ENCODE measurements around the gene UNC80. TPM values are rescaled to one million over a fixed set of nuclear protein-coding genes. Genes with fewer than 3 reads are reported as not detected.

The UNC80 gene
- polyA plus RNA-seq, 1 donor (not counting 4 experiments of a cell fraction or from before 2014, with no cell fraction given) = 0.13 TPM

GRCh38 chr2:209787416-209787815 lies 15.8 kb downstream of the UNC80 start:
- Histone ChIP-seq H2AFZ (ENCODE audit: control insufficient read depth, low read length) (no peak overlapping the region), H3K79me2 (ENCODE audit: control insufficient read depth, insufficient read depth, low read length) (no peaks in the 10 kb centered on the region), H3K9me3 (ENCODE audit: control insufficient read depth, low read depth, low read length) (no peaks in the 10 kb centered on the region), H3K27ac (ENCODE audit: control insufficient read depth, insufficient read depth, low read length) (no peak overlapping the region), H3K4me2 (ENCODE audit: control insufficient read depth, extremely low read depth, insufficient read depth, low read depth, low read length) (no peak overlapping the region), H3K9ac (ENCODE audit: control insufficient read depth, extremely low read depth, insufficient read depth, low read length) (no peak overlapping the region), H3K4me1 (ENCODE audit: control insufficient read depth, extremely low read depth, insufficient read depth, low read length) (no peaks in the 10 kb centered on the region), H3K36me3 (ENCODE audit: control insufficient read depth in 2 of 2, extremely low read depth in 1 of 2, insufficient read depth in 2 of 2, low read length in 2 of 2) (no peaks in the 10 kb centered on the region), H3K4me3 (ENCODE audit: control insufficient read depth in 2 of 3, extremely low read depth in 1 of 3, insufficient read depth in 2 of 3, low read depth in 1 of 3, low read length in 3 of 3) (no peak overlapping the region), H4K20me1 (ENCODE audit: control insufficient read depth, extremely low read depth, insufficient read depth, low read length) (no peaks in the 10 kb centered on the region), H3K27me3 (ENCODE audit: control insufficient read depth, extremely low read depth, insufficient read depth, low read length) (peaks cover 2% of the 10 kb centered on the region), H3K9me1 (ENCODE audit: control insufficient read depth, extremely low read depth, insufficient read depth, low read length) (no peaks in the 10 kb centered on the region)
- no peak for FAIRE-seq
- DNase-seq (ENCODE audit: low read depth, low spot score) = no peak
- no peak for TF ChIP-seq EZH2 (IDR thresholded peaks at IDR 0.05; ENCODE audit: low read length)
- TF ChIP-seq CTCF (optimal IDR thresholded peaks at IDR 0.05 in 1 of 3, IDR thresholded peaks at IDR 0.05 in 1 of 3, conservative IDR thresholded peaks at IDR 0.05 in 1 of 3; ENCODE audit: extremely low read depth in 1 of 3, insufficient read depth in 2 of 3, low read length in 3 of 3) = no peak
- dilution Hi-C loops (cut with MboI; ENCODE audit: extremely low pct_ligation_motif_present, low sequenced_read_pairs) = no loop called here

DNA sequence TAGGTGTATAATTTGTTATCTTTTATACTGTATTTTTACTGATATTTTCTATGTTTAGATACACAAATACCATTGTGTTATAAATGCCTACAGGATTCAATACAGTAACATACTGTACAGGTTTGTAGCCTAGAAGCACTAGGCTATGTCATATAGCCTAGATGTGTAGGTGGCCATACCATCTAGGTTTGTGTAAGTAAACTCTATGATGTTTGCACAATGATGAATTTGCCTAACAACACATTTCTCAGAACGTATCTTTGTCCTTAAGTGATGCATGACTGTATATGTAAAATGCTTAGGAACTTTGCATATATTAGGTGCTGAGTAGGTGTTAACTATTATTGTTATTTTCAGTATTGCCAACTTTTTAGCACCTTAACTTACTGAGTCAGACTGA lies 17.3 kb downstream of the UNC80 start:
- Histone ChIP-seq H3K4me3 (ENCODE audit: control insufficient read depth in 2 of 3, extremely low read depth in 1 of 3, insufficient read depth in 2 of 3, low read depth in 1 of 3, low read length in 3 of 3) (no peak overlapping the region), H3K27me3 (ENCODE audit: control insufficient read depth, extremely low read depth, insufficient read depth, low read length) (peaks cover 2% of the 10 kb centered on the region), H4K20me1 (ENCODE audit: control insufficient read depth, extremely low read depth, insufficient read depth, low read length) (no peaks in the 10 kb centered on the region), H3K4me1 (ENCODE audit: control insufficient read depth, extremely low read depth, insufficient read depth, low read length) (no peaks in the 10 kb centered on the region), H3K4me2 (ENCODE audit: control insufficient read depth, extremely low read depth, insufficient read depth, low read depth, low read length) (no peak overlapping the region), H2AFZ (ENCODE audit: control insufficient read depth, low read length) (no peak overlapping the region), H3K27ac (ENCODE audit: control insufficient read depth, insufficient read depth, low read length) (no peak overlapping the region), H3K36me3 (ENCODE audit: control insufficient read depth in 2 of 2, extremely low read depth in 1 of 2, insufficient read depth in 2 of 2, low read length in 2 of 2) (no peaks in the 10 kb centered on the region), H3K79me2 (ENCODE audit: control insufficient read depth, insufficient read depth, low read length) (no peaks in the 10 kb centered on the region), H3K9me1 (ENCODE audit: control insufficient read depth, extremely low read depth, insufficient read depth, low read length) (no peaks in the 10 kb centered on the region), H3K9ac (ENCODE audit: control insufficient read depth, extremely low read depth, insufficient read depth, low read length) (no peak overlapping the region), H3K9me3 (ENCODE audit: control insufficient read depth, low read depth, low read length) (no peaks in the 10 kb centered on the region)
- no peak for FAIRE-seq
- no peak for TF ChIP-seq EZH2 (IDR thresholded peaks at IDR 0.05; ENCODE audit: low read length)
- no peak for TF ChIP-seq CTCF (optimal IDR thresholded peaks at IDR 0.05 in 1 of 3, IDR thresholded peaks at IDR 0.05 in 1 of 3, conservative IDR thresholded peaks at IDR 0.05 in 1 of 3; ENCODE audit: extremely low read depth in 1 of 3, insufficient read depth in 2 of 3, low read length in 3 of 3)
- DNase-seq (ENCODE audit: low read depth, low spot score) = no peak
- dilution Hi-C loops (cut with MboI; ENCODE audit: extremely low pct_ligation_motif_present, low sequenced_read_pairs) = no loop called here

All from keratinocyte (primary cell).